Skin epidermis (tissue), 12 donors: ENCODE results near the gene KCNIP4.
"Not testable (repeated sequence)": the region's sequence is repeated elsewhere in the genome, so short reads cannot be mapped to it uniquely, and the experiment has no call there.

Source experiments
- H3K27ac ChIP-seq, 21 experiments: fragments of 200-600 bp; sonication (generic) in 11 of 21; one replicate each; pipeline ENCODE4 v1.5.0; 2020; ENCODE audit warnings: mild to moderate bottlenecking in 3 of 21, inconsistent platforms in 2 of 21, moderate library complexity in 2 of 21
- H3K4me3 ChIP-seq, 7 experiments: fragments of 200-600 bp; sonication (generic) in 2 of 7; one replicate each; pipeline ENCODE4 v1.5.0; 2020; ENCODE audit warnings: inconsistent platforms in 2 of 7, mild to moderate bottlenecking in 2 of 7, moderate library complexity in 1 of 7

Gene KCNIP4

GRCh38 chr4:20847124-20847747, 1101.3 kb downstream of the KCNIP4 start:
- no peak overlapping the region for H3K27ac ChIP-seq
- H3K4me3 ChIP-seq: no peak overlapping the region

GRCh38 chr4:20844311-20844710, 1104.3 kb downstream of the KCNIP4 start:
- H3K27ac ChIP-seq: no peak overlapping the region
- no peak overlapping the region for H3K4me3 ChIP-seq

- H3K27ac ChIP-seq: no peak overlapping the region
- no peak overlapping the region for H3K4me3 ChIP-seq
These were observed 1107.9 kb downstream of the KCNIP4 start for GRCh38 chr4:20840648-20841190.

DNA sequence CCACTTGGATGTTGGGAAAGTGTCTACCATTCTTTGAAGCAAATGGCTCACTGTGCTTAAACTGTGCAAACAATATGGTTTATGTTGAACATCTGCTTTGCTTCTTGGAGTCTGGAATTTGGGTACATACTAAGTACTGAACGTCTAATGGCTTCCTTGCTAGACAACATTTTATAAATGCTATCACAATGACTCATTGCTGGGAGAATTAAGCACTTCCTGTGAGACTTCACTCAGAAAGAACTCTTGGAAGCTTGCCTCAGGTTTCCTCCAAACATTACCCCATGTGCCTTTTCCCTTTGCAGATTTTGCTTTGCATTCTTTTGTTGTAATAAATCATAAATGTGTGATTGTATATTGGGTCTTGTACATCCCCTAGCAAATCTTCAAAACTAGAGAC, 1108.6 kb downstream of the KCNIP4 start:
- no peak overlapping the region for H3K27ac ChIP-seq
- no peak overlapping the region for H3K4me3 ChIP-seq

- Histone ChIP-seq H3K4me3 (no peak overlapping the region), H3K27ac (no peak overlapping the region)
These were observed 1110.1 kb downstream of the KCNIP4 start for GRCh38 chr4:20838476-20838875.

DNA sequence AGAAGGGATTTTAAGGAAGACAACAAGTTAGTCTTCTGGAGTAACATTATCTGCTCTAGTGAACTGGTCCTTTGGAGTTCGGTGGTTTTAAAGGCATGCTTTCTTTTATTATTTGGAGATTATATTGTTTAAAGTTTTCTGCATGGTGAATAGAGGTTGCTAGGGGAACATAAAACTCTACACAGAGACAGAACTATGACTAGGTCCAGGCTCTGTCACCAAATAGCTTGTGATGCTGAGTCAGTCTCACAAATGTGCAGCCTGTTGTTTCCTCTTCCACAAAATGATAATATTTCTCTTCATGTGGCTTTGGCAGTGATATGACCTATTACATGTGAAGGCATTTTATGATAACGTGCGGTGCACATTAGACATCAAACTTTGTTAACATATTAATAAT, 1115.7 kb downstream of the KCNIP4 start:
- no peak overlapping the region for H3K4me3 ChIP-seq
- peak overlapping the region in 1 of 21 experiments; percentile 1 for H3K27ac ChIP-seq

DNA sequence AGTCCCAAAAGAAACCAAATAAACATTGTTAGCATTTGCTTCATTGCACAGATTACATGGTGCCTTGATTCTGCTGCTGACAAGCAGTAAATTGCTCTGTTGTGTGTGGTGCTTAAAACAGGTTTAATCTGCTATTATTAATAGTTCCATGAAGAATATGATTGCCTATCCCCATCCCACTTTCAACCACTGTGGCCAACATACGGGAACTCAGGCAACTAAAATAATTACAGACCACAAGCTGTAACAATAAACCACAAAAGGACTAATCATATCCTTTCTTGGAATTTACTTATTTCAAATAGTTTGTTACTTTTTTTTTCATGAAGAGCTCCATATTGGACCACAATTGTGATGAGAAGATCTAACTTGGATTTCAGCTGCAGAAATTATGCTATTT, 1116.8 kb downstream of the KCNIP4 start:
- H3K27ac ChIP-seq: no peak overlapping the region
- H3K4me3 ChIP-seq: no peak overlapping the region

DNA sequence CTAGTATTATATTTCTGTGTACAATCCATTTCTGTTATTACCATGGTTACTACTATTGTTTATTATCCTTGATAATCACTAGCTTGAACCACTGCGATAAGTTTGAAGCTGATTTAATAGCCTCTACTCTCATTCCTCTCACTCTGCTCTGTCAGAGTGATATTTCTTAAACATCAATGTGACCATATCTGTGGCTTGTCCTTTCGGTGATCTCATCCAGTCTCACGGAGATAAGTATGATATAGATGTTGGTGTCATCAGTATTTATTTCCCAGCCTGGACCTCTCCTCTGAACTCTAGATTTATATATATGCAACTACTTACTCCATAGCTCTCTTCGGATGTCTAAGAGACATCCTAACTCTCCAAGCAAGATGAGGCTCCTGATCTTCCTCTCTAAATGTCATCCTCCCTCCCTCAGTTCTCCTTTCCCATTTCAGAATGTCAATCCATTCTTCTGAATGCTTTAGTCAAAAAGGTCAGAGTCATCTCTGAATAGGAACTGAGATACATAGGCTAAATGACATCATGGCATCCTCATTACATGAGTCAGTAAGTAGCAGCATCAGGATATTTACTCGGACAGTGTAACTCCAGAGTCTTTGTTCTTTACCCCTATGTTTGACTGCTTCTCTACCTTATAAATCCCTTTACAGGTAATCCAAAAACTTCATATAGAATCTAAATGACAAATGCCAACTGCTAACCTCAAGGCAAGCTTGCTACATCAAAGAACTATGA, 1118.8 kb downstream of the KCNIP4 start:
- Histone ChIP-seq H3K27ac (no peak overlapping the region), H3K4me3 (no peak overlapping the region)

DNA sequence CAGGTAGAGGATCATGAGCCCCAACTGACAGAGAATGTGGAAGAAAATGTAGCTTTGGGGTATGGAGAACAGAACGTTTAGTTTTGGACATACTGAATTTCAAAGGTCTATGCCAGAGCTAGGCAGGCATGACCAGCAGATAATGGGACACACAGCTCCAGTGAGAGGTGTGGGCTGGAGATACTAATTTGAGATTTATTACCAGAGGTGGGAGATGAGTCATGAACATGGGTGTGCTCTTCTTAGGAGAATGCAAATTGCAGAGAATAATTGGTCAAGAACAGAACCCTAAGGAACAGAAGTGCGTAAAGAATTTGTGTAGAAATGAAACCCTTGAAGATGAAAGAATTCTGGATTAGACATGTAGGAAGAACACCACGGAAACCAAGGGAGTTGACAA, 1123.1 kb downstream of the KCNIP4 start:
- Histone ChIP-seq H3K27ac (no peak overlapping the region), H3K4me3 (no peak overlapping the region)

DNA sequence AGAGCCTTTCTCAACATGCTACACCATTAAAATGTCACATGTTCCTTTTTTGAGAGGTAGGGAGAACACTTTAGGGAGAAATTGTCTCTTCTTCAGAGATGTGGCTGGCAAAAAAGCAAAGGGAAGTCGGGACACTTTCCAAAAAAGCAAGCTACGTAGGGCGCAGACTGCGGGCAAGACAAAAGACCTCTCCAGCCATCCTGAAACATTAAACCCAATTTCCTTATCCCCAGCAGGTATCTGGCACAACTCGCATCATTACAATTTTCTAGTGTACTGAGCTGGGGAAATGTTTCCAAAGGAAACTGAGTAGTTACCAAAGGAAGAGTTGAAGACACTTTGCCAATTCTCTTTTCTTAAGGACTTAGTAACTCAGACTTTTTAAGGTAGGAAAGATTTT, 1132.3 kb downstream of the KCNIP4 start:
- no peak overlapping the region for H3K27ac ChIP-seq
- H3K4me3 ChIP-seq: no peak overlapping the region

GRCh38 chr4:20813700-20814099, 1134.9 kb downstream of the KCNIP4 start:
- Histone ChIP-seq H3K27ac (no peak overlapping the region), H3K4me3 (no peak overlapping the region)

DNA sequence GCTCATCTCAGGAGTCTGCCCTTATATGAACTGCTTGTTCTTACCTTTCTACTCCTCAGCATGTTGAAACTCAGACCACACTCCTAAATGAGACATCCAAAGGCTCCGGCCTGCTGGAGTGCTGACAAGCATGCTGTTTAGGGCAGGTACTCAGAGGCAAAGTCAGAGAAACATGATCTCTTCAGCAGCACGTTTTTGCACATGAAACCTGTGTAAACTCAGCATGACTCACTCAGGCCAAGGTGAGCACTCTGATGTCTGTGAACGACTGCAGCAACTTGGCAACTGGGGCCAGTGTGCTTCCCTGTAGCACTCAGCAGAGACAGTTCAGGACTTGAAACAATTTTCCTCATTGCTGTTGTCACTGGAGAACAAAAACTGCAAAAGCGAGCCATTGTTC, 1138.8 kb downstream of the KCNIP4 start:
- Histone ChIP-seq H3K4me3 (no peak overlapping the region), H3K27ac (no peak overlapping the region)

- Histone ChIP-seq H3K27ac (no peak overlapping the region), H3K4me3 (no peak overlapping the region)
These were observed 1142.9 kb downstream of the KCNIP4 start for GRCh38 chr4:20805716-20806115.

DNA sequence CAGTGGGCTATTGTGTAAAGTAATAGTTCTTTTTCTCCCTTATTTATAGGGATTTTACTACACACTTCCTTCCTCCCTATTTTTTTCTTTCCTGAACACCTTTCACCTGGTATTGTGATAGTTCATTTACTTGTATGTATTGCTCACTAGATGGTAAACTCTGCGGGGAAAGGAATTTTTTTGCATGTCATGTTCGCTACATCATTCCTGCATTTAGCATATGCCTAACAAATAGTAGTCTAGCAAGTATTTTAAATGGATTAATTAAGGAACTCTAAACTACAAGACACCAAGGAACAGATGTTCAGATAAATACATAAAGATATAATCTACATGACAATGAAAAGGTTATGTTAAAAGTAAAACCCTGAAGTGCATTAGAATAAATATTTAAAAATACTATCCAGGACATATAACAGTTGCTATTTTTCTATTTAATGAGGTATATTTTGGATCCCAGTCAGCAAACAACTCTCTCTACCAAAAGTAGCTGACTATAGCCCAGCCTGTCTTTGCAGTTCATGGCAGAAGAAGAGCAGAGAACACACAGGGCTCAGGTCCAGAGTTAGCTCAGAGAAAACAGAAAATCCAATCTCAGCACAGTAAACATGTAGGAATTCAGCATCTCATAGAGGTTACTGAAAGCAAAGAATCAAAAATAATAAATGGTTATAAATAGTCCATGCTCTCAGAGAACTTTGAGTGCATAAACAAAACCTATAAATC, 1160.5 kb downstream of the KCNIP4 start:
- Histone ChIP-seq H3K4me3 (no peak overlapping the region), H3K27ac (no peak overlapping the region)

DNA sequence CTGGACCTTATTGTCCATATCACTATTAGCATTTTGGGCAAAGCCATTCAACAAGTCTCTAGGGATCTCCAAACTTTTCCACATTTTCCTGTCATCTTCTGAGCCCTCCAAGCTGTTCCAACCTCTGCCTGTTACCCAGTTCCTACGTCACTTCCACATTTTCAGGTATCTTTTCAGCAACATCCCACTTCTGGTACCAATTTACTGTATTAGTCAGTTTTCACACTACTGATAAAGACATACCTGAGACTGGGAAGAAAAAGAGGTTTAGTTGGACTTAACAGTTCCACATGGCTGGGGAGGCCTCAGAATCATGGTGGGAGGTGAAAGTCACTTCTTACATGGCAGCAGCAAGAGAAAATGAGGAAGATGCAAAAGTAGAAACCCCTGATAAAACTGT, 1165.4 kb downstream of the KCNIP4 start:
- H3K27ac ChIP-seq, H3K4me3 ChIP-seq: not testable (repeated sequence)

GRCh38 chr4:20778896-20779295, 1169.7 kb downstream of the KCNIP4 start:
- H3K4me3 ChIP-seq: no peak overlapping the region
- H3K27ac ChIP-seq: no peak overlapping the region

GRCh38 chr4:20773144-20773997, 1175.2 kb downstream of the KCNIP4 start:
- no peak overlapping the region for H3K4me3 ChIP-seq
- H3K27ac ChIP-seq: no peak overlapping the region

DNA sequence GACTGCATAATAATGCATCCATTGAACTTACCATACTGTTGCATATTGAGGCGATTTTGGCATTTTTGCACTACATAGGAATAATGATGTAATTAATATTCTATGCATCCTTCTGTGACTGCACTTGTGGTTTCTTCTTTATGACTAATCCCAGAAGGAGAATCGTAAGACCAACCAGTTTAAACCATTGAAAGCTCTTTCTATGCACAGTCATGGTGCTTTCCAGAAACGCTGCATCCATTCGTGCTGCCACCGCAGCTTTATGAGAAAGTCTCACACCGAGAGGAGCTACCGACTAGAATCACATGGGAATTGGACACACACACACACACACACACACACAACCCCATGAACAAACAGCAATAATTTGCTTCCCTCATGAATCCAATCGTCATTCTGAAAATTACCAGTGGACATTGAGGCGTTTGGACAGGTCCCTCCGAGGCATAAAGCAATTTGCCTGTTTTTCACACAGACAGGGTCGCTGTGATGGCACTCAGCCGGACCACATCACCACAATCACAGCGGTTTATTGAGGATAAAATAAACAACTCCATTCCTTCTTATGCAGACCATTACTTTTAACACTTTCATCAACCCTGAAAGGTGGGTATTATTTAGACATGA, 1184.1 kb downstream of the KCNIP4 start:
- H3K27ac ChIP-seq: no peak overlapping the region

DNA sequence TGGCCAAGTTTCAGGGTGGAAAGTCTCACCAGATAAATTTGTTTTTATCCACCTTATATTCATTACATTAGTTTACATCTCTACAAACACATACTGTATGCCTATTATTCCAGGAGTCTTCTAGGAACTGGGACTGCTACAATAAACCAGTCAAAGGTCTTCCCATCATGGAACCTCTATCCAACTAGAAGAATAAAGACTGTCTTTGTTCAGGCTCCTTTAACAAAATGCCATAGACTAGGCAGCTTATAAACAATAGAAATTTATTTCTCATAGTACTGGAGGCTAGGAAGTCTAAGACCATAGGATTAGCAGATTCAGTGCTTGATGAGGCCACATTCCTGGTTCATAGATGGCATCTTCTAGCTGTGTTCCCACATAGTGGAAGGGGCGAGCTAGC, 1186.7 kb downstream of the KCNIP4 start:
- no peak overlapping the region for H3K27ac ChIP-seq
- no peak overlapping the region for H3K4me3 ChIP-seq

More for the DNA sequence above, 1184.1 kb downstream of the KCNIP4 start:
- no peak overlapping the region for H3K4me3 ChIP-seq
